GM19023 (cell line): ENCODE measurements around the gene PNMA6A.
"Not testable (repeated sequence)": the region's sequence is repeated elsewhere in the genome, so short reads cannot be mapped to it uniquely, and the experiment has no call there.

Source experiments
- ATAC-seq: cut with Tn5 transposase; IDR thresholded peaks from one replicate; pipeline ENCODE4 v1.9.1; 2021; ENCODE audit warnings: mild to moderate bottlenecking, moderate library complexity; ENCODE audit not compliant: unreplicated experiment

The PNMA6A gene

GRCh38 chrX:153074935-153075334, 2.7 kb downstream of the PNMA6A start:
- ATAC-seq: no peak

DNA sequence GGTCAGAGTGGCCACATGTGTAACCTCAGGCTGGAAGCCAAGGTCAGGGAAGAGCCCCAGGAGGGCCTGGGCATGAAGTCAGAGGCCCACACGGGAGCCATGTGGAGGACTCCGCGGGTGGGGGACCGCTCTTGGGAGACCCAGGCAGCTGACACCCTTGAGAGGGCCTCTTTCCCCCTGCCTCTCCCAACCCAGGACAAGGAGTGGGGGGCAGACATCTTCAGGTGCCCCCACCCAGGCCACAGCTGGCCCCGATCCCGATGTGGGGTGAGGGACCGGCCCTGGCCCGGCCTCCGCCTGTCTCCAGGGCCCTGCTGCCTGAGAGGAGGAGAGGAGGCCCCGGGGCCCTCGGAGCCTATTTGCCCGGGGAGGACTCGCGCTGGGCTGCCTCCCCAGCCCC, 3.1 kb downstream of the PNMA6A start:
- no peak for ATAC-seq

GRCh38 chrX:153077437-153078135, 5.3 kb downstream of the PNMA6A start:
- ATAC-seq: peak; percentile 40

DNA sequence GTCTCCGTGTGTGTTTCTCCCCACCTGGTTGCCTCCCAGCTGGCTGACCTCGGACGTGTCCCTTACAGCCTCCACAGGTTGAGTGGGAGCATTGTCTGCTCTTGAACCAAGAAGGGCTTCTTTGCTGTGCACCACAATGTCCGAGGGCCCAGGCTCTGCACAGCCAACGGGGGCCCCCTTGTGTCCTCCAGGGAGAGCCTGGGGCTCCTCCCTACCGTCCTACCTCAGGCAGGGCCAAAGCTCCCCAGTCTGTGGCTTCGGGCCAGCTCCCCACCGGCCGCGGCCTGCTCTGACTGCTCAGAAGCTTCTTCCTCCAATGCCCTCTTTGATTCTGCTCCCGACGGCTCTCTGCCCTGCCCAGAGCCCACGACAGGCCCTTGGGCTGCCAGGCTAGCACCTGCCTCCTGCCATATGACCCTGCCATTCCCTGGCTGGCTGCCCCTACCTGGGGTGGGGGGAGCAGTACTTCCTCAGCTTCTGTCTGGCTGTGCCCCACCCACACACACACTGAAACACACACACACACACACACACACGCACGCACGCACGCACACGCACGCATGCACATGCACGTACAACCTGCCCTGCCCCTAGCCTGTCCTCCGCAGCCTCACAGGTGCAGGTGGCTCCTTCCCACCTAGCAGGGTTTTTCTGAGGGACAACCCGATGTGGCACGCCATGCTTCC, 11.1 kb downstream of the PNMA6A start:
- not testable (repeated sequence) for ATAC-seq

DNA sequence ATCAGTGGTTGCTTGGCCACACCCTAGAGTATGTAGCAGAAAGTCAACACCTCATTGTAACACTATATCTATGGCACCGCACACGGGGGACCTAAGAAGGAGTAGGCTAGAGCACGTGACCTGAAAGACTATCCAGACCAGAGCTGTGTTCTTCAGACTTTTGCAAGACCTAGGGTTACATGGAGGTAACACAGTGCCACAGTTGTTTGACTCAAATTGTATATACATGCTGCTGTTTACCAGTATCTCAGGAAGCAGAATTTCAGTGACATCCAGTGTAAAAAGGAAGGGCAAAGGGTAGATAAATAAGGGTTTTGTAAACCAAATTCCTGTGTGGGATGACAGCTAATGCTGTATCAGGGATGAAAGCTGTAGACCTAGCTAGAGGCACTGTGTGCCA, 30.2 kb downstream of the PNMA6A start:
- ATAC-seq: no peak

- ATAC-seq: not testable (repeated sequence)
Measured at GRCh38 chrX:153104959-153105358, 32.7 kb downstream of the PNMA6A start.

DNA sequence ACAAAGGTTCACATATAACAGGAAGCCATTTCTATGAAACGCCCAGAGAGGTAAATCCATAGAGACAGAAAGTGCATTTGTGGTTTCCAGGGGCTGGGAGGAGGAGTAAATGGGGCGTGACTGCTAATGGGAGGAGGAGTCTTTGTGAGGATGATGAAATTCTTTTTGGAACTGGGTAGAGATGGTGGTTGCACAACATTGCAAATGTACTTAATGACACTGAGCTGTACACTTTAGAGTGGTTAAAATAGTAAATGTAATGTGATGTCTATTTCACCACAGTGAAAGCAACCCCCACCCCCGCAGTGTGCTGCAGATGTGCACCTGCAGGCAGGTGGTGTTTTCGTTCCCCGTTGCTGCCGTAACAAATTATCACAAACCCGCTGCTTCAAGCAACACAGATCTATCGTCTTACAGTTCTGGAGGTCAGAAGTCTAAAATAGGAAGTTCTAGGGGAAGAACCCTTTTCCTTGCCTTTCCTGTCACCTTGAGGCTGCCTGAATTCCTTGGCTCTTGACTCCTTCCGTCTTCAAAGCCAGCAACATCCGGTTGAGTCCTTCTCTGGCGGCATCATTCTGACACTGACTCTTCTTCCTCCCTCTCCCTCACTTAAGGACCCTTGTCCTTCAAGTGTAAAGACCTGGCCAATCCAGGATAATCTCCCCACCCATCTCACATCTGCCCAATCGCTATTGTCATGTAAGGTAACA, 34.0 kb downstream of the PNMA6A start:
- ATAC-seq: peak; percentile 58

- ATAC-seq: not testable (repeated sequence)
Measured at GRCh38 chrX:153110735-153111134, 38.5 kb downstream of the PNMA6A start.

- not testable (repeated sequence) for ATAC-seq
Measured at GRCh38 chrX:153113851-153114250, 41.6 kb downstream of the PNMA6A start.

- not testable (repeated sequence) for ATAC-seq
Measured at GRCh38 chrX:153117754-153118153, 45.5 kb downstream of the PNMA6A start.

DNA sequence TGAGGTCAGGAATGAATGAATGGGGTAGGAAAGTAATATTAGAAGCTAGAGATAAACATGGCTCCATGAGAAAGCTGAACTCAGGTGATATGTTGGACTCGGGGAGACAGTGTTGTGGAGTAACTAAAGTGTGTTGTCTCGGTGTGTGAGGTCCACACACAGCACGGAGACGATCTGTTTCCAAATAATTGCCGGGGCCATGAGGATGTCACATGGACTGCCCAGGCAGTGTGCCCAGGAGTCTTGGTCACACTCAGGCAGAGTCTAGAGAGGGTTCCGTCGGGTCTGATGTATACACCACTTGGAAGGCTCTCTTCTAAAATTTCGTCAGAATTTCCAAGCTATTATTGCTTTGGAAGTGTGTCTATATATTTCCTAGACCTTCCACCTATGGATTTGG, 48.0 kb downstream of the PNMA6A start:
- not testable (repeated sequence) for ATAC-seq

GRCh38 chrX:153123468-153123867, 51.2 kb downstream of the PNMA6A start:
- ATAC-seq: not testable (repeated sequence)
